CD14-positive monocyte (primary cell): Measurements from ENCODE around the gene E2F1. TPM values are rescaled to one million over a fixed set of nuclear protein-coding genes. Genes with fewer than 3 reads are reported as not detected.

Experiments used
- DNase-seq, 3 donors: peaks; one replicate each; pipeline ENCODE4 v3.0.0-alpha.2; 2011 to 2022
- H2AFZ ChIP-seq: 2 replicates; pipeline ENCODE4 v1.6.0; 2012; ENCODE audit warnings: mild to moderate bottlenecking, low read depth, low read length, inconsistent platforms; ENCODE audit not compliant: insufficient read depth, poor library complexity, severe bottlenecking
- H3K27ac ChIP-seq, 2 donors: 1 replicate in 1 of 2; 2 replicates in 1 of 2; pipeline ENCODE4 v1.5.1; 2012 to 2013; ENCODE audit warnings: low read length in 2 of 2, control low read depth in 1 of 2, inconsistent platforms in 1 of 2, low read depth in 1 of 2, mild to moderate bottlenecking in 1 of 2
- H3K27me3 ChIP-seq, 2 donors: one replicate each; pipeline versions ENCODE4 v1.6.0 to v1.6.1; 2011 to 2013; ENCODE audit warnings: low read length in 2 of 2; ENCODE audit not compliant: control insufficient read depth in 2 of 2, insufficient read depth in 2 of 2
- H3K36me3 ChIP-seq, 2 donors: replicated peaks in 1 of 2; 1 replicate in 1 of 2; 2 replicates in 1 of 2; pipeline versions ENCODE4 v1.5.1 to v1.6.1; 2012 to 2013; ENCODE audit warnings: low read length in 2 of 2, control low read depth in 1 of 2, inconsistent platforms in 1 of 2, mild to moderate bottlenecking in 1 of 2; ENCODE audit not compliant: insufficient read depth in 2 of 2, control insufficient read depth in 1 of 2
- H3K4me1 ChIP-seq, 2 donors: 1 replicate in 1 of 2; 2 replicates in 1 of 2; pipeline versions ENCODE4 v1.5.1 to v1.6.1; 2012 to 2013; ENCODE audit warnings: low read length in 2 of 2, control low read depth in 1 of 2, inconsistent platforms in 1 of 2, mild to moderate bottlenecking in 1 of 2, moderate library complexity in 1 of 2; ENCODE audit not compliant: insufficient read depth in 2 of 2, control insufficient read depth in 1 of 2
- H3K4me2 ChIP-seq: replicated peaks from 2 replicates; pipeline ENCODE3; 2012; ENCODE audit warnings: low read length, moderate library complexity, mild to moderate bottlenecking; ENCODE audit not compliant: poor library complexity, severe bottlenecking; ENCODE audit errors: extremely low read depth
- H3K4me3 ChIP-seq, 3 experiments: fragments of 200-600 bp in 1 of 3; sonication (generic) in 1 of 3; replicated peaks in 1 of 3; 1 replicate in 2 of 3; 2 replicates in 1 of 3; pipeline ENCODE4 v1.5.1; 2011 to 2013; ENCODE audit warnings: low read length in 3 of 3, mild to moderate bottlenecking in 3 of 3, control low read depth in 2 of 3, low read depth in 2 of 3, inconsistent platforms in 1 of 3, moderate library complexity in 1 of 3
- H3K79me2 ChIP-seq: 2 replicates; pipeline ENCODE4 v1.6.0; 2012; ENCODE audit warnings: mild to moderate bottlenecking, control low read depth, inconsistent platforms, low read length, moderate library complexity; ENCODE audit not compliant: insufficient read depth
- H3K9ac ChIP-seq: 2 replicates; pipeline ENCODE4 v1.6.0; 2017; ENCODE audit warnings: low read length, mild to moderate bottlenecking; ENCODE audit not compliant: insufficient read depth, poor library complexity, severe bottlenecking
- H3K9me3 ChIP-seq, 2 donors: replicated peaks in 1 of 2; 1 replicate in 1 of 2; 2 replicates in 1 of 2; pipeline versions ENCODE4 v1.5.1 to v1.6.1; 2012 to 2013; ENCODE audit warnings: low read length in 2 of 2, control low read depth in 1 of 2; ENCODE audit not compliant: control insufficient read depth in 1 of 2, insufficient read depth in 1 of 2
- H4K20me1 ChIP-seq: 2 replicates; pipeline ENCODE4 v1.6.0; 2012; ENCODE audit warnings: mild to moderate bottlenecking, low read length, control low read depth, moderate library complexity; ENCODE audit not compliant: insufficient read depth
- H3K27ac Mint-ChIP-seq, 7 donors: one replicate each; pipeline ENCODE4 v1.8.0; 2020; ENCODE audit warnings: mild to moderate bottlenecking in 7 of 7, mixed read lengths in 7 of 7, moderate library complexity in 6 of 7, inconsistent platforms in 2 of 7
- H3K27me3 Mint-ChIP-seq, 3 donors: one replicate each; pipeline ENCODE4 v1.8.0; 2021 to 2022; ENCODE audit warnings: low read depth in 3 of 3, mild to moderate bottlenecking in 3 of 3, mixed read lengths in 3 of 3, moderate library complexity in 3 of 3, inconsistent platforms in 1 of 3
- H3K36me3 Mint-ChIP-seq, 2 donors: one replicate each; pipeline ENCODE4 v1.8.0; 2020; ENCODE audit warnings: mixed read lengths in 2 of 2, inconsistent platforms in 1 of 2, mild to moderate bottlenecking in 1 of 2
- H3K4me1 Mint-ChIP-seq: one replicate; pipeline ENCODE4 v1.8.0; 2020; ENCODE audit warnings: mild to moderate bottlenecking, mixed read lengths
- H3K4me3 Mint-ChIP-seq, 2 donors: one replicate each; pipeline ENCODE4 v1.8.0; 2020; ENCODE audit warnings: mild to moderate bottlenecking in 2 of 2, mixed read lengths in 2 of 2, moderate library complexity in 1 of 2
- H3K9me3 Mint-ChIP-seq, 7 donors: one replicate each; pipeline ENCODE4 v1.8.0; 2020 to 2022; ENCODE audit warnings: mixed read lengths in 7 of 7, mild to moderate bottlenecking in 6 of 7, moderate library complexity in 6 of 7, inconsistent platforms in 2 of 7
- WGBS: methylation state at CpG from one replicate; pipeline ENCODE4 v1.1.5; 2013; ENCODE audit warnings: missing lambda C conversion rate; ENCODE audit not compliant: insufficient coverage; 5-methylcytosine and 5-hydroxymethylcytosine counted together
- intact Hi-C, 2 donors: fragments of 100-400 bp; cut with micrococcal nuclease; formaldehyde crosslinking; loops; one replicate each; pipeline versions ENCODE4 v1.15.0 to v1.15.1; 2023
- polyA plus RNA-seq, 3 donors: library from polyadenylated mRNA; depleted of rRNA in 1 of 3; unstranded in 2 of 3; stranded (reverse) in 1 of 3; fragments of 300-500 nt in 2 of 3; fragments of >200 nt in 1 of 3; fragmentation: Illumina TruSeq in 2 of 3; gene quantifications; 1 replicate in 2 of 3; 2 replicates in 1 of 3; pipeline ENCODE4 v1.2.3, GENCODE V29; 2012 to 2021
- TF ChIP-seq, protein P1 (sequence below): fragments of 200-600 bp; IDR thresholded peaks from one replicate; pipeline ENCODE4 v1.8.0; 2022; ENCODE audit warnings: antibody characterized with exemption, mild to moderate bottlenecking

Gene E2F1
- polyA plus RNA-seq, 3 donors: 0.17 to 1.1 TPM; not detected in 1

DNA sequence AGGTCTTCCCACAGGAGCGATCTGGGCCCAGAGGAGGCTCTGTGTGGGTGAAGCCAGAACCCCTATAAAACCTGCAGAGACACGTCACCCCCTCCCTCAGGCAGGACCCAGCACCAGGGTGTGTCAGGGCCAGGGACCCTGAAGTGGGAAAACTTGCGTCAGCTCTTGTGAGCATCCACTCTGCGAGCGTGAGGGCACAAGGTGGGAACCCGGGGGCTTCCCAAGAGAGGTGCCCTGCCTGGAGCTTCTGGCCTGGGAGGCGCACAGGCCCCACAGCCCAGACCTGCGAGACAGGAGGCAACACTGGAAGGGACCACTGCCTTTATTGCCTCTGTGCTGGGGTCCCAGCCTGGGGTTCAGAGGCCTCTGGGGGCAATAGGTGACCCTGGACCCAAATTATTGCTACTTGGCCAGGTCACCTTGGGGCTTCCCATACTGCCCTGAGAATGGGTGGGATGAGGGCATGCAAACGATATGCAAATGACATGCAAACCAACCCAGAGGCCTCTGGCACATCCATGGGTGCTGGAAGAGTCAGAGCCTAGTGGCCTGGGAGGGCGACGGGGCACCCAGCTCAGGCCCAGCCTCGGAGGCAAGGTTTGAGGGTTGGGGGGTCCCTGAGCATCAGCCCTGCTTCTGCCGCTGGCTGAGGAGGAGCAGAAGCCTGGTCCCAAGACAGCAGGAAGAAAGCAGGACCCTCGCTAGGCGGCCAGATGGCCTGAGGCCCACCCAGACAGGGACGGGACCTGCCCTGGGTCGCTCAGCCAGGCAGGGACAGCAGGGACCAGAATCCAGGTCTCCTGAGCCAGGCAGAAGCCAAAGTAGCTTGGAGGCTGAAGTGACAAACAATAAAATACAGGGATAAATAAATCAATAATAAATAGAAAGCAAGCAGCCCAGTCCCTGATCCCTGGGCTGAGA is 29.1 kb downstream of the E2F1 start:
- intact Hi-C loops: no loop called here
- peaks cover 0 to 3% of the 10 kb centered on the region in 2 donors for H3K36me3 Mint-ChIP-seq
- no peaks in the 10 kb centered on the region for H3K27me3 ChIP-seq
- H3K27me3 Mint-ChIP-seq: peaks cover 1 to 8% (median 2%) of the 10 kb centered on the region in 3 donors
- H2AFZ ChIP-seq: no peak overlapping the region
- 95% methylated on average over 16 of the region's 17 CpGs for WGBS
- H3K4me3 Mint-ChIP-seq: no peak overlapping the region
- no peak overlapping the region for H3K4me2 ChIP-seq
- peaks cover 6% of the 10 kb centered on the region for H3K4me1 Mint-ChIP-seq
- no peaks in the 10 kb centered on the region for H3K79me2 ChIP-seq
- no peaks in the 10 kb centered on the region for H3K4me1 ChIP-seq
- no peak overlapping the region for H3K9ac ChIP-seq
- peak overlapping the region in 1 of 7 donors; percentile 73 for H3K27ac Mint-ChIP-seq
- H4K20me1 ChIP-seq: no peaks in the 10 kb centered on the region
- no peaks in the 10 kb centered on the region for H3K9me3 ChIP-seq
- H3K36me3 ChIP-seq: no peaks in the 10 kb centered on the region
- TF ChIP-seq, protein P1, sequence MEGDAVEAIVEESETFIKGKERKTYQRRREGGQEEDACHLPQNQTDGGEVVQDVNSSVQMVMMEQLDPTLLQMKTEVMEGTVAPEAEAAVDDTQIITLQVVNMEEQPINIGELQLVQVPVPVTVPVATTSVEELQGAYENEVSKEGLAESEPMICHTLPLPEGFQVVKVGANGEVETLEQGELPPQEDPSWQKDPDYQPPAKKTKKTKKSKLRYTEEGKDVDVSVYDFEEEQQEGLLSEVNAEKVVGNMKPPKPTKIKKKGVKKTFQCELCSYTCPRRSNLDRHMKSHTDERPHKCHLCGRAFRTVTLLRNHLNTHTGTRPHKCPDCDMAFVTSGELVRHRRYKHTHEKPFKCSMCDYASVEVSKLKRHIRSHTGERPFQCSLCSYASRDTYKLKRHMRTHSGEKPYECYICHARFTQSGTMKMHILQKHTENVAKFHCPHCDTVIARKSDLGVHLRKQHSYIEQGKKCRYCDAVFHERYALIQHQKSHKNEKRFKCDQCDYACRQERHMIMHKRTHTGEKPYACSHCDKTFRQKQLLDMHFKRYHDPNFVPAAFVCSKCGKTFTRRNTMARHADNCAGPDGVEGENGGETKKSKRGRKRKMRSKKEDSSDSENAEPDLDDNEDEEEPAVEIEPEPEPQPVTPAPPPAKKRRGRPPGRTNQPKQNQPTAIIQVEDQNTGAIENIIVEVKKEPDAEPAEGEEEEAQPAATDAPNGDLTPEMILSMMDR: no peak
- DNase-seq: no peak
- no peak overlapping the region for H3K4me3 ChIP-seq
- H3K9me3 Mint-ChIP-seq: no peaks in the 10 kb centered on the region
- no peak overlapping the region for H3K27ac ChIP-seq

DNA sequence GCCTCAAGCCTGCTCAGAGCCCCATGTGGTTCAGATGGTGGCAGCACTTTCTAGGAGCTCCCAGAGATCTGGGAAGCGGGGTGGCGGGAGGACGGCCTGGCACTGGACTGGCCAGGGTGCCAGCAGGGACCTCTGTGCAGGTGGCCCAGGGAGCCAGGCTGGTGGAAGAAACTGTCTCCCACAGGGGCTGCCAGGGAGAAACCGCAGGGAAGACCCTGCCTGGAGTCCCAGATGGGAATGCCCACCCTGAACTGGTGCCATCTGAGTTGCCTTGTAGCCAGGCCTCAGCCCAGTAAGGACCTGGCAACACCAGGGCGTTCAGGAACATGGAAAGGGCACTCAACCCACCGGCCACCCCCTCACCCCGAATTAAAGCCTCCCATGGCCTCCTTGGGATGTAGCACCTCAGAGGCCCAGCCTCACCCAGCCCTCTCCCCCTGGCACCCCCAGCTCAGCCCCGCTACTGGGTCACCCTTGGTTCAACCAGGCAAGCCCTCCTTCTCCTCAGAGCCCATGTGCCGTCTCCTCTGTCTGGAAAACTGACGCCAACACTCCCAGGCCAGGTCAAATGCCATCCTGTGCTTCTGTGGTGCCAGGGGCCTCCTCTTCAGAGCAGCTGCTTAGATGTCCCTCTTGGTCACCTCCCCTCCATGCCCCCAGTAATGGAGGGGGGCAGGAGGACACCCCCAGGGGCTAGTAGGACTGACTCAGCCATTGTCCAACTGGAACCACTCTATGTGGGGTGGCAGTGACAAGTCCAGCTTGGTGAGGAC is 30.0 kb downstream of the E2F1 start:
- no peak overlapping the region for H3K9ac ChIP-seq
- no peak overlapping the region for H3K27ac ChIP-seq
- H3K4me3 Mint-ChIP-seq: no peak overlapping the region
- 99% methylated on average over 10 of the region's 10 CpGs for WGBS
- no peak for DNase-seq
- TF ChIP-seq, protein P1: no peak
- no peaks in the 10 kb centered on the region for H3K36me3 ChIP-seq
- H3K27me3 ChIP-seq: no peaks in the 10 kb centered on the region
- H3K36me3 Mint-ChIP-seq: peaks cover 0 to 3% of the 10 kb centered on the region in 2 donors
- H3K27me3 Mint-ChIP-seq: peaks cover 1 to 8% (median 2%) of the 10 kb centered on the region in 3 donors
- no peaks in the 10 kb centered on the region for H3K9me3 Mint-ChIP-seq
- H3K79me2 ChIP-seq: no peaks in the 10 kb centered on the region
- H3K4me1 ChIP-seq: no peaks in the 10 kb centered on the region
- H2AFZ ChIP-seq: no peak overlapping the region
- H3K4me1 Mint-ChIP-seq: peaks cover 6% of the 10 kb centered on the region
- no peaks in the 10 kb centered on the region for H3K9me3 ChIP-seq
- no peaks in the 10 kb centered on the region for H4K20me1 ChIP-seq
- intact Hi-C loops: no loop called here
- H3K4me2 ChIP-seq: no peak overlapping the region
- H3K4me3 ChIP-seq: no peak overlapping the region
- peak overlapping the region in 1 of 7 donors; percentile 68 for H3K27ac Mint-ChIP-seq
